ENCODE results near the gene ELK3.

DNA sequence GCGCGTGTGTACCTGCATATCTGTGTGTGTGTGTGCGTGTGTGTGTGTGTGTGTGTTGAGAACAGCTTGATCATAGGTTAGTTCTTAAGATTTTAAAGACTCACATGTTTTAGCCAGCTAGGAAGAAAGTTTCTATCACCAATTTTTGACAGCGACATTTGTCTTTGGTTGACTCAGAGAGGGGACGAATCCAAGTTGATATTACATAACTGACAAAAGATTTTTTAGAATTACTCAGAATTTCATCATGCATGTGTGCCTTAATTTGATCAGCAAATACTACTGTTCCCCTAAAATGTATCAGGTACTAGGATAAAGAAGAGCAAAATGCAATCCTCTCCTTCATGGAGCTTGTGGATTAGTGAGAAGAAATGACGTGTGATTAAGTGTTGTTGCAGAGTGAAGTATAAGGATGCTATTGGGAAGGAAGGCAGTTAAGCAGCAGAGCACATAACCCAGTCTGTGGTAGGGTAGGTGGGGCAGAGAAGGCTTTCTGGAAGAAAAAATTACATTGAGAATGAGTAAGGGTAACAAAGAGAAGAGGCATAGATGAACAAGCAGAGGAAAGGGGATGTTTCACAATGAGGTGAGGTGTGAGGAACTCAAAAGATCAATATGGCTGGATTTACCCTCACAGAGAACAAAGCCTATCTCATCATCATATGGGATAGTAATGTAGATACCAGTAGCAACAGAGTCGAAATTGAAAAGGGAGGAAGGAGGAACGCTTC is 77.5 kb downstream of the ELK3 start:
- TF ChIP-seq, protein P1, sequence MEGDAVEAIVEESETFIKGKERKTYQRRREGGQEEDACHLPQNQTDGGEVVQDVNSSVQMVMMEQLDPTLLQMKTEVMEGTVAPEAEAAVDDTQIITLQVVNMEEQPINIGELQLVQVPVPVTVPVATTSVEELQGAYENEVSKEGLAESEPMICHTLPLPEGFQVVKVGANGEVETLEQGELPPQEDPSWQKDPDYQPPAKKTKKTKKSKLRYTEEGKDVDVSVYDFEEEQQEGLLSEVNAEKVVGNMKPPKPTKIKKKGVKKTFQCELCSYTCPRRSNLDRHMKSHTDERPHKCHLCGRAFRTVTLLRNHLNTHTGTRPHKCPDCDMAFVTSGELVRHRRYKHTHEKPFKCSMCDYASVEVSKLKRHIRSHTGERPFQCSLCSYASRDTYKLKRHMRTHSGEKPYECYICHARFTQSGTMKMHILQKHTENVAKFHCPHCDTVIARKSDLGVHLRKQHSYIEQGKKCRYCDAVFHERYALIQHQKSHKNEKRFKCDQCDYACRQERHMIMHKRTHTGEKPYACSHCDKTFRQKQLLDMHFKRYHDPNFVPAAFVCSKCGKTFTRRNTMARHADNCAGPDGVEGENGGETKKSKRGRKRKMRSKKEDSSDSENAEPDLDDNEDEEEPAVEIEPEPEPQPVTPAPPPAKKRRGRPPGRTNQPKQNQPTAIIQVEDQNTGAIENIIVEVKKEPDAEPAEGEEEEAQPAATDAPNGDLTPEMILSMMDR (IDR thresholded peaks at IDR 0.05), result no peak
- TF ChIP-seq POLR2AphosphoS5 (IDR thresholded peaks at IDR 0.05) (no peak), POLR2A (IDR thresholded peaks at IDR 0.05) (no peak), EP300 (IDR thresholded peaks at IDR 0.05) (no peak)

All from stomach (tissue), 4 donors.